G401.6 (cell line): ENCODE results near the gene SND1.

Source experiments
- FAIRE-seq: peaks from 2 replicates; lab custom pipeline; 2012; peaks lifted over from hg19 to GRCh38; lab: Jason Lieb, UNC

The SND1 gene

GRCh38 chr7:127730658-127731276, 78.8 kb downstream of the SND1 start:
- FAIRE-seq = no peak

GRCh38 chr7:127731431-127732080, 79.6 kb downstream of the SND1 start:
- no peak for FAIRE-seq

- no peak for FAIRE-seq
These were observed 80.3 kb downstream of the SND1 start for GRCh38 chr7:127732306-127732705.

GRCh38 chr7:127733986-127734385, 82.0 kb downstream of the SND1 start:
- no peak for FAIRE-seq

GRCh38 chr7:127736511-127736910, 84.5 kb downstream of the SND1 start:
- no peak for FAIRE-seq

- FAIRE-seq = no peak
These were observed 86.9 kb downstream of the SND1 start for GRCh38 chr7:127738859-127739258.

- FAIRE-seq = no peak
These were observed 89.9 kb downstream of the SND1 start for GRCh38 chr7:127741764-127742375.

- FAIRE-seq = no peak
These were observed 93.5 kb downstream of the SND1 start for GRCh38 chr7:127745445-127745844.

- FAIRE-seq = no peak
These were observed 99.1 kb downstream of the SND1 start for GRCh38 chr7:127751062-127751461.

- FAIRE-seq = no peak
These were observed 99.8 kb downstream of the SND1 start for GRCh38 chr7:127751490-127752448.

- no peak for FAIRE-seq
These were observed 100.8 kb downstream of the SND1 start for GRCh38 chr7:127752829-127753228.

- FAIRE-seq = no peak
These were observed 102.5 kb downstream of the SND1 start for GRCh38 chr7:127754457-127754856.

- FAIRE-seq = no peak
These were observed 103.5 kb downstream of the SND1 start for GRCh38 chr7:127755521-127755920.

- FAIRE-seq = no peak
These were observed 104.0 kb downstream of the SND1 start for GRCh38 chr7:127755965-127756364.

GRCh38 chr7:127758105-127758504, 106.1 kb downstream of the SND1 start:
- no peak for FAIRE-seq

GRCh38 chr7:127758845-127759244, 106.9 kb downstream of the SND1 start:
- no peak for FAIRE-seq

- no peak for FAIRE-seq
These were observed 108.0 kb downstream of the SND1 start for GRCh38 chr7:127759945-127760421.

GRCh38 chr7:127760436-127761031, 108.5 kb downstream of the SND1 start:
- no peak for FAIRE-seq

GRCh38 chr7:127761196-127761595, 109.2 kb downstream of the SND1 start:
- no peak for FAIRE-seq

- no peak for FAIRE-seq
These were observed 112.7 kb downstream of the SND1 start for GRCh38 chr7:127764681-127765080.

- no peak for FAIRE-seq
These were observed 113.2 kb downstream of the SND1 start for GRCh38 chr7:127765150-127765549.

- FAIRE-seq = no peak
These were observed 115.0 kb downstream of the SND1 start for GRCh38 chr7:127766831-127767459.
